CD4-positive, alpha-beta T cell (primary cell): ENCODE data around the gene NHS. TPM values are rescaled to one million over a fixed set of nuclear protein-coding genes. Genes with fewer than 3 reads are reported as not detected.

Experiments used
- ATAC-seq: fragments of 200-7000 bp; cut with Tn5 transposase; one replicate; pipeline ENCODE4 v1.10.0; 2022; ENCODE audit warnings: mild to moderate bottlenecking; ENCODE audit not compliant: poor library complexity
- CTCF ChIA-PET: fragments of 350-600 bp; sonication (Branson Sonifier 250); formaldehyde crosslinking; loops from one replicate; lab custom pipeline; 2021; ENCODE audit warnings: antibody characterized with exemption, inconsistent platforms; lab: Charles Lee
- POLR2A ChIA-PET: fragments of 350-600 bp; sonication (Branson Sonifier 250); formaldehyde crosslinking; loops from one replicate; lab custom pipeline; 2021; ENCODE audit warnings: antibody characterized with exemption, inconsistent platforms; lab: Charles Lee
- DNase-seq, 14 experiments: peaks; one replicate each; pipeline ENCODE4 v3.0.0-alpha.2; 2013 to 2020; ENCODE audit warnings: mixed read lengths in 2 of 14
- H3K27ac ChIP-seq, 2 donors: one replicate each; pipeline versions ENCODE4 v1.5.1 to v1.7.0; 2013; ENCODE audit warnings: low read length in 2 of 2, low read depth in 1 of 2, mild to moderate bottlenecking in 1 of 2
- H3K27me3 ChIP-seq, 2 experiments: 1 replicate in 1 of 2; 2 replicates in 1 of 2; pipeline versions ENCODE4 v1.6.1 to v1.7.0; 2013; ENCODE audit warnings: low read length in 2 of 2, control low read depth in 1 of 2, mild to moderate bottlenecking in 1 of 2, moderate library complexity in 1 of 2; ENCODE audit not compliant: insufficient read depth in 2 of 2, control insufficient read depth in 1 of 2
- H3K36me3 ChIP-seq: one replicate; pipeline ENCODE4 v1.6.1; 2013; ENCODE audit warnings: low read length, control low read depth; ENCODE audit not compliant: insufficient read depth
- H3K4me1 ChIP-seq: one replicate; pipeline ENCODE4 v1.6.1; 2013; ENCODE audit warnings: low read length, control low read depth; ENCODE audit not compliant: insufficient read depth
- H3K4me3 ChIP-seq: one replicate; pipeline ENCODE4 v1.5.1; 2013; ENCODE audit warnings: mild to moderate bottlenecking, low read length, moderate library complexity
- H3K9me3 ChIP-seq, 2 experiments: 1 replicate in 1 of 2; 2 replicates in 1 of 2; pipeline versions ENCODE4 v1.6.1 to v1.7.0; 2013; ENCODE audit warnings: low read length in 2 of 2, mild to moderate bottlenecking in 2 of 2, control low read depth in 1 of 2, moderate library complexity in 1 of 2; ENCODE audit not compliant: control insufficient read depth in 1 of 2, insufficient read depth in 1 of 2
- H3K27ac Mint-ChIP-seq: one replicate; pipeline ENCODE4 v1.8.0; 2020; ENCODE audit warnings: mixed read lengths
- H3K27me3 Mint-ChIP-seq: one replicate; pipeline ENCODE4 v1.8.0; 2021; ENCODE audit warnings: mixed read lengths
- H3K36me3 Mint-ChIP-seq: one replicate; pipeline ENCODE4 v1.8.0; 2021; ENCODE audit warnings: low read depth, mixed read lengths
- H3K4me1 Mint-ChIP-seq: one replicate; pipeline ENCODE4 v1.8.0; 2021; ENCODE audit warnings: low read depth, mixed read lengths
- H3K4me3 Mint-ChIP-seq: one replicate; pipeline ENCODE4 v1.8.0; 2020; ENCODE audit warnings: mild to moderate bottlenecking, mixed read lengths
- H3K9me3 Mint-ChIP-seq: one replicate; pipeline ENCODE4 v1.8.0; 2020; ENCODE audit warnings: mixed read lengths
- intact Hi-C, 2 experiments: fragments of 100-400 bp; cut with DNase I in 1 of 2; cut with micrococcal nuclease in 1 of 2; formaldehyde crosslinking; loops; one replicate each; pipeline versions ENCODE4 v1.15.1 to v1.9.0; 2023 to 2025; cut with DNase I, micrococcal nuclease
- total RNA-seq, 174 experiments: library from RNA in 2 of 174; stranded (reverse) in 2 of 174; gene quantifications; one replicate each; pipeline ENCODE4 v1.2.3 and lab custom pipeline; 2021 to 2026
- TF ChIP-seq, protein P1 (sequence below): fragments of 200-600 bp; IDR thresholded peaks from one replicate; pipeline ENCODE4 v1.8.0; 2022; ENCODE audit warnings: antibody characterized with exemption, mild to moderate bottlenecking

NHS gene
- total RNA-seq, 2 experiments from 2014 or later: 0.36 to 0.53 TPM

DNA sequence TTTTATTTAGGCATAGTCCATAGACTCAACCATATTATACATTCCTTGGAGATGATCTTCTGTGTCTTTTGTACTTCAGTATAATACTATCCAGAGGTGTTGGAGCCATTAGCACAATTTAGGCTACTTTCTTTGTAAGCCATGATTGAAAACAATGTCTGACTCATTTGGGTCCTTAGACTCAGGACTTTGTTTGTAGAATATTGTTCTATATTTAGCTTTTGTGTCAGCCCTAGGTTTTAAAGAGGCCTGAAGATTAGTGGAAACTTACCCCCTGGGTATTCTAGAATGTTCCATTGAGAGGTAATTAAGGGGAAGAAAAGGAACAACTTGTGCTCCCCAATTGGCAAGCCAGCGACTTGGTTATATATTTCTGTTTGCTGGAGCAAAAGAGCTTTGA is 217.1 kb downstream of the NHS start:
- Histone ChIP-seq H3K27me3 (no peaks in the 10 kb centered on the region), H3K36me3 (no peaks in the 10 kb centered on the region), H3K27ac (no peak overlapping the region), H3K4me3 (no peak overlapping the region), H3K9me3 (no peaks in the 10 kb centered on the region), H3K4me1 (no peaks in the 10 kb centered on the region)
- Mint-ChIP-seq H3K36me3 (no peaks in the 10 kb centered on the region), H3K4me3 (no peak overlapping the region), H3K27me3 (peaks cover 3% of the 10 kb centered on the region), H3K27ac (no peak overlapping the region), H3K9me3 (no peaks in the 10 kb centered on the region), H3K4me1 (no peaks in the 10 kb centered on the region)
- no peak for DNase-seq
- ATAC-seq: no peak
- intact Hi-C loops: no loop called here
- POLR2A ChIA-PET: no interaction called here
- TF ChIP-seq, protein P1, sequence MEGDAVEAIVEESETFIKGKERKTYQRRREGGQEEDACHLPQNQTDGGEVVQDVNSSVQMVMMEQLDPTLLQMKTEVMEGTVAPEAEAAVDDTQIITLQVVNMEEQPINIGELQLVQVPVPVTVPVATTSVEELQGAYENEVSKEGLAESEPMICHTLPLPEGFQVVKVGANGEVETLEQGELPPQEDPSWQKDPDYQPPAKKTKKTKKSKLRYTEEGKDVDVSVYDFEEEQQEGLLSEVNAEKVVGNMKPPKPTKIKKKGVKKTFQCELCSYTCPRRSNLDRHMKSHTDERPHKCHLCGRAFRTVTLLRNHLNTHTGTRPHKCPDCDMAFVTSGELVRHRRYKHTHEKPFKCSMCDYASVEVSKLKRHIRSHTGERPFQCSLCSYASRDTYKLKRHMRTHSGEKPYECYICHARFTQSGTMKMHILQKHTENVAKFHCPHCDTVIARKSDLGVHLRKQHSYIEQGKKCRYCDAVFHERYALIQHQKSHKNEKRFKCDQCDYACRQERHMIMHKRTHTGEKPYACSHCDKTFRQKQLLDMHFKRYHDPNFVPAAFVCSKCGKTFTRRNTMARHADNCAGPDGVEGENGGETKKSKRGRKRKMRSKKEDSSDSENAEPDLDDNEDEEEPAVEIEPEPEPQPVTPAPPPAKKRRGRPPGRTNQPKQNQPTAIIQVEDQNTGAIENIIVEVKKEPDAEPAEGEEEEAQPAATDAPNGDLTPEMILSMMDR: no peak
- CTCF ChIA-PET: no interaction called here

- DNase-seq (no peak), ATAC-seq (no peak)
- no peak overlapping the region for H3K4me3 Mint-ChIP-seq
- Histone ChIP-seq H3K4me3 (no peak overlapping the region), H3K4me1 (no peaks in the 10 kb centered on the region), H3K27ac (no peak overlapping the region), H3K36me3 (no peaks in the 10 kb centered on the region), H3K27me3 (no peaks in the 10 kb centered on the region), H3K9me3 (no peaks in the 10 kb centered on the region)
- intact Hi-C loops: no loop called here
- TF ChIP-seq, protein P1: no peak
- peaks cover 3% of the 10 kb centered on the region for H3K27me3 Mint-ChIP-seq
- ChIA-PET POLR2A (no interaction called here), CTCF (no interaction called here)
- H3K9me3 Mint-ChIP-seq: no peaks in the 10 kb centered on the region
- H3K27ac Mint-ChIP-seq: no peak overlapping the region
- no peaks in the 10 kb centered on the region for H3K4me1 Mint-ChIP-seq
- H3K36me3 Mint-ChIP-seq: no peaks in the 10 kb centered on the region
Observed at GRCh38 chrX:17594693-17595092, 219.7 kb downstream of the NHS start.

GRCh38 chrX:17595456-17596035 is 220.5 kb downstream of the NHS start:
- Histone ChIP-seq H3K27me3 (no peaks in the 10 kb centered on the region), H3K4me3 (no peak overlapping the region), H3K4me1 (no peaks in the 10 kb centered on the region), H3K9me3 (no peaks in the 10 kb centered on the region), H3K36me3 (no peaks in the 10 kb centered on the region), H3K27ac (no peak overlapping the region)
- CTCF ChIA-PET: no interaction called here
- no peaks in the 10 kb centered on the region for H3K4me1 Mint-ChIP-seq
- no peaks in the 10 kb centered on the region for H3K36me3 Mint-ChIP-seq
- POLR2A ChIA-PET: no interaction called here
- no peak overlapping the region for H3K4me3 Mint-ChIP-seq
- TF ChIP-seq, protein P1: no peak
- intact Hi-C loops: no loop called here
- DNase-seq (no peak), ATAC-seq (no peak)
- no peak overlapping the region for H3K27ac Mint-ChIP-seq
- peaks cover 3% of the 10 kb centered on the region for H3K27me3 Mint-ChIP-seq
- H3K9me3 Mint-ChIP-seq: no peaks in the 10 kb centered on the region
